PFSK-1 (cell line): ENCODE data around the gene ATP8A1.

Experiments used
- FOXP2 ChIP-seq: optimal IDR thresholded peaks from 2 replicates; pipeline ENCODE3; 2011; ENCODE audit warnings: borderline replicate concordance, control low read depth, inconsistent platforms; ENCODE audit not compliant: insufficient read depth; ENCODE audit errors: extremely low read length, extremely low read depth
- POLR2AphosphoS5 ChIP-seq: IDR thresholded peaks from 2 replicates; pipeline ENCODE4 v1.6.1; 2012; ENCODE audit warnings: low read depth, mild to moderate bottlenecking, control low read depth, low read length, moderate library complexity
- SIN3A ChIP-seq: IDR thresholded peaks from 2 replicates; pipeline ENCODE4 v1.6.1; 2012; ENCODE audit warnings: mild to moderate bottlenecking, low read length, moderate library complexity, borderline replicate concordance; ENCODE audit not compliant: insufficient read depth
- TAF1 ChIP-seq: IDR thresholded peaks from 2 replicates; pipeline ENCODE4 v1.6.1; 2012; ENCODE audit warnings: low read length, control low read depth, borderline replicate concordance; ENCODE audit not compliant: insufficient read depth
- TF ChIP-seq, protein P1 (sequence below), 2 experiments: IDR thresholded peaks; 2 replicates each; pipeline versions ENCODE4 v1.6.1 to v1.8.0; 2011 to 2012; ENCODE audit warnings: low read depth in 2 of 2, low read length in 2 of 2, control low read depth in 1 of 2, inconsistent platforms in 1 of 2, mild to moderate bottlenecking in 1 of 2, moderate library complexity in 1 of 2; ENCODE audit not compliant: insufficient read depth in 1 of 2

Gene ATP8A1

DNA sequence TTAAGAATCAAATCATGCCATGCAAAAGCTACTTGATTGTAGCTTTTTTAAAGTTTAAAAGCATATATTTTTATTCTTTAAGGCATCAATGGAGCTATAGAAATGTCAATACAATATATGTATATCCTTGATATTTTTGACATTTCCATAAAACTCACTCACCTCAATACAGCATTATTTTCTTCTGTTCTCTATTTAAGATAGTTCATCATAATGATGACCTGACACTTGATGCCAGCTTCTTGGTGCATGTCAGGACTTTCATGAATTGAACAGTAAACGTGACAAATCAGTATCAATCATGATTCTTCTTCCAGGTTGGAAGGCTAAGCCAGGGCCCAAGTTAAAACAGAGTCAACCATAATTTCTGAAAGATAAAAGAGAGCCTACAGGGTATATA is 33.6 kb upstream of the ATP8A1 start:
- TF ChIP-seq, protein P1, sequence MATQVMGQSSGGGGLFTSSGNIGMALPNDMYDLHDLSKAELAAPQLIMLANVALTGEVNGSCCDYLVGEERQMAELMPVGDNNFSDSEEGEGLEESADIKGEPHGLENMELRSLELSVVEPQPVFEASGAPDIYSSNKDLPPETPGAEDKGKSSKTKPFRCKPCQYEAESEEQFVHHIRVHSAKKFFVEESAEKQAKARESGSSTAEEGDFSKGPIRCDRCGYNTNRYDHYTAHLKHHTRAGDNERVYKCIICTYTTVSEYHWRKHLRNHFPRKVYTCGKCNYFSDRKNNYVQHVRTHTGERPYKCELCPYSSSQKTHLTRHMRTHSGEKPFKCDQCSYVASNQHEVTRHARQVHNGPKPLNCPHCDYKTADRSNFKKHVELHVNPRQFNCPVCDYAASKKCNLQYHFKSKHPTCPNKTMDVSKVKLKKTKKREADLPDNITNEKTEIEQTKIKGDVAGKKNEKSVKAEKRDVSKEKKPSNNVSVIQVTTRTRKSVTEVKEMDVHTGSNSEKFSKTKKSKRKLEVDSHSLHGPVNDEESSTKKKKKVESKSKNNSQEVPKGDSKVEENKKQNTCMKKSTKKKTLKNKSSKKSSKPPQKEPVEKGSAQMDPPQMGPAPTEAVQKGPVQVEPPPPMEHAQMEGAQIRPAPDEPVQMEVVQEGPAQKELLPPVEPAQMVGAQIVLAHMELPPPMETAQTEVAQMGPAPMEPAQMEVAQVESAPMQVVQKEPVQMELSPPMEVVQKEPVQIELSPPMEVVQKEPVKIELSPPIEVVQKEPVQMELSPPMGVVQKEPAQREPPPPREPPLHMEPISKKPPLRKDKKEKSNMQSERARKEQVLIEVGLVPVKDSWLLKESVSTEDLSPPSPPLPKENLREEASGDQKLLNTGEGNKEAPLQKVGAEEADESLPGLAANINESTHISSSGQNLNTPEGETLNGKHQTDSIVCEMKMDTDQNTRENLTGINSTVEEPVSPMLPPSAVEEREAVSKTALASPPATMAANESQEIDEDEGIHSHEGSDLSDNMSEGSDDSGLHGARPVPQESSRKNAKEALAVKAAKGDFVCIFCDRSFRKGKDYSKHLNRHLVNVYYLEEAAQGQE (IDR thresholded peaks at IDR 0.05; ENCODE audit: insufficient read depth in 1 of 2, low read depth in 2 of 2, low read length in 2 of 2) = no peak
- TF ChIP-seq FOXP2 = no peak
- no peak for TF ChIP-seq TAF1
- no peak for TF ChIP-seq POLR2AphosphoS5
- no peak for TF ChIP-seq SIN3A

DNA sequence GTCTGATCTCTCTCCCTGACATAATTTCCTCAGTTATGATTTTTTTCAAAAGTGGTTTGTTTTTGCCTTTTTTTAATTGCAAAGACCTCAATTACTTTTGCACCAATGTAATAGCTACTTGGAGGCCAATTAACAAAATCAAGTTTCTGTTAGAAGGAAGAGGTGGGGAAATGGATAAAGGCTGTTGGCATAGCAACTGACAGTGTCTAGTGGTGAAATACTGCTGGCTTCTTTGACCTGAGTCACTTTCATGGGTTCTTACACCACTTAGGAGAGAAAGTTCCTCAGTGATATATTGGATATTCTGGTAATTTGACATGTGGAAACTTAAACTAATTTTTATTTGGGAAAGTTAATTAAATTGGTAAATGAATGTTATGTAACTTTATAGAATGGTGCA is 26.5 kb upstream of the ATP8A1 start:
- TF ChIP-seq FOXP2 = no peak

DNA sequence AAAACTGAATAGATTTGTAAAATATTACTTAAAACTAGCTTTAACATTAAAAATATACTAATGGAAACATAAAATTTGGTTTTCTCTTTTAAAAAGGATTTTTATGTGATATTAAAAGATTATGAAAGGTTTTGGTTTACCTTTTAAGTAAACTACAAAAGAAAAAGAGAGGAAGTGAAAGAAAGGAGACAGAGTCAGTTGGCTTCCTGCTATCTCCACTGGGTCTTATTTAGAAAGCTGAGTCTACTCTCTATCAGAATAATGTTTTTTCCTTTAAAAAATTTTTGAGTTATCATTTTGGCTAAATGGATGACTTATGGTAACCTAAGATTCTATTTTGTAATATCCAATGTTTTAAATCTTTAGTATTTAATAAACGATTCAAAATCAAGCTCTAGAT is 21.6 kb upstream of the ATP8A1 start:
- TF ChIP-seq POLR2AphosphoS5 = no peak
- no peak for TF ChIP-seq FOXP2

DNA sequence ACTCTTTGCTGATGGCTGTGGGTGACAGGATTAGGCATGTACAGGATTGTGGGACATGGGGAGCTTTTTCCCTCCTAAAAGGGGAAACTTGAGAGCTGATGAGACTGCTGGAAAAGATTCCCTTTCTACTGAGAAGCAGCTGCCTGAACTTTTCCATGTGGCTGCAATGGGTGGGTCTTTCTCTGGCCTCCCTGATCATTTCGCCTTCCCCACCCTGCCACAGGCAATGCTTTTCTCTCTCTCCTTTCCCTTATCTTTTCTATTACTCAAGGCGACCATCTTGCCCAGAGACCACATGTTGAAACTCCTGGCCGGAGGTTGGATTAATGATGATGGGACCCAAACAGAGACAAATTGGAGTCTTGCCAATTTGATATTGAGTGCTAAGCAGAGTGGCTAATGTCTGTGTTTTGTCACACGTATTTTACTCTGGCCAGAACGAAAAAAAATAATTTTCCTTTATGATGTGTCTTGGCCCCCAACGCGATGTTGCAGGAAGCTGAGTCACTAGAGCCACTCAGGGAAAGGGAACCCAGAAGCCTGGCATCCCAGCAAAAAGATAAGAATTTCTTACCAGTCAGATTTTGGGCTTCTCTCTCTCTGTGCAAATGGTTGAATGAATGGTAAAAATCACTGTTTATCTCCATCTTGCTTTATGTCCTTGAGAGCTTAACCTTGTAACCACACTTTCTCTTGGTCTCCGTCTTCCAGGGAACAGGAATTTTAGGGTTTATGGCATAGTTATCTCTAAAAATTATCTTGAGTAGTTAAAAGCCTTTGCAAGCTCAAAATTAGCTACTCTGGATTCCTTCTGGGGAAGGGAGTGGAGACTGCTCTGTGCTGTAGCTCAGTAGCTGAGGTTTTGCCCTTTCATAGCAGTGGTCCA is 19.4 kb upstream of the ATP8A1 start:
- TF ChIP-seq POLR2AphosphoS5 (no peak), SIN3A (no peak), FOXP2 (no peak), TAF1 (no peak)
- TF ChIP-seq, protein P1 (IDR thresholded peaks at IDR 0.05; ENCODE audit: insufficient read depth in 1 of 2, low read depth in 2 of 2, low read length in 2 of 2) = no peak

DNA sequence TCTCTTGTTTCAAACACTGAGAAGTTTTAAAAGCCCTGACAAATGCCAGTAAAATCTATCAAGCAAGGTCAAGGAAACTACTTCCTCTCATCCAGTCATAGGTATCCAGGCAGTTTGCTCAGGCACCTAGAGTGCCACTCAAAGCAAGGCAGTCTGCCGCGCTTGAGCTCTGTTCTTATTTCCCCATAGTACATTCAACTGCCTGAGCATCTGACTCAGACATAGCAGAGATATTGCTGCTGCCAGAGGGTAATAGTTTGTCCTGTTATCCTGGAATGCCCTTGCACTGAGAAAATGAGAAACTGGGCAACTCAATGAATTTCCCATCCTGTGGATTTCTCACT is 16.1 kb upstream of the ATP8A1 start:
- no peak for TF ChIP-seq FOXP2

DNA sequence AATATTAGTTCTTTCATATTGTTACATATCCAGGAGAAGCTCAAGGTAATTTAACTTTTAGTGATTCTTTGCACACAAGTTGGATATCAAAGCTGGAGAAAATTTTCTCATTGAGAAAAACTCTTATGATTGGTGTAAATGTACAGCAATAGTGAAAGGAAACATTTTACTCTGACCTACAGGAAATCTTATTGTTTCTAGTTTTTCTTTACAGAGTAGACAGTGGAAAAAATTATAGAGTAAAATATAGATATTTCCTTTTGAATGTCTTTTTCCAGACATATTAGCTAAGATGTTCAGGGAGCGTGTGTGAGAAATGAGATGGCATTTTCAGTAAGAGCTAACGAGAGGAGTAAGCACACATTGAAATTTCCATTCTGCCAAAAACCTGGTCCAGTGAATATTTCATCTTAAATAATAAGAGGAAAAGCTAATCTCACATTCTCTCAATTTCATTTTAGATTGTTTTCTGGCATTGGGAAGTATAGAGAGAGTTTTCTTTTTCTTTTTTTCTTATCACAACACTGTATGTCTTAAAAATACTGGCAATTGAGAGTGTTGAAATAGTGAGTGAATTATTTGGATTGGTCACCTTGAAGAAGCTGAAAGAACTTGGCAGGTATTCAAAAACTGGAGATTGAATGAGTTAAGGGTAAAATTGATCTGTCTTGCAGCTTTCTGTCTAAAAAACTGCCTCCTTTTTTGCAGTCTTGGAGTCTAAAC is 15.6 kb upstream of the ATP8A1 start:
- TF ChIP-seq POLR2AphosphoS5 = no peak
- TF ChIP-seq FOXP2 = no peak

DNA sequence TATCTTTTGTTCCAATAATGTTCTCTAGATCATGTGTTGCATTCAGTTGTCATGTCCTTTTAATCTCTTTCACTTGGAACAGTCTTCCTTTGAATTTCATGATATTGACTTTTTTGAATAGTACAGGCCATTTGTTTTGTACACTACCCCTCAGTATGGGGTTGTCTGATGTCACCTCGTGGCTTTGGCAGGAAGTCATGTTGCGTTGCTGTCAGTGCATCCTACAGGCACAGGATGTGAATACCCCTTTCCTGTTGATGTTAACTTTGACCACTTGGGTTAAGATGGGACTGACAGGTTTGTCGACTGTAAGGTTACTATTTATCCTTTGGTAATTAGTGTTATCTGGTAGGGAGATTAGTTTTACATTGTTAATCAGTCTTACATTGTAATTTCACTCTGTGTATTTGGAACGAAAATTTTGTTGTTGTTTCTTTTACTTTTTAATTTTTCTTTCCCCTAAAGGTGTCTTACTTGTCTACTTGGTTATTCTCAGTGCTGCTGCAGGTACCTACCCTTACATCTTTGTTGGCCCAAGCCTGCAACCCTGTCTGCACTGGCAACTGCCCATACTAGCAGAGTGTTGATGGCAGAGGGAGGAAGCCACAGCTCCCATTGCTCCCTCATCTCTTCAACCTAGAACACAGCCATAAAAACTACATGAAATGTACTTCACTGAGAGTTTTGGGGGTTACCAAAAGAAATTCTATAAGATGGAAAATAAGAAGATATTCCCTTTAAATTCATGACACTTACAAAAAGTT is 14.7 kb upstream of the ATP8A1 start:
- TF ChIP-seq, protein P1 (IDR thresholded peaks at IDR 0.05; ENCODE audit: insufficient read depth in 1 of 2, low read depth in 2 of 2, low read length in 2 of 2) = no peak
- TF ChIP-seq POLR2AphosphoS5 (no peak), TAF1 (no peak), SIN3A (no peak), FOXP2 (no peak)
